Tibial nerve (tissue), 4 donors: ENCODE measurements around the gene PTPRG. TPM values are rescaled to one million over a fixed set of nuclear protein-coding genes. Genes with fewer than 3 reads are reported as not detected.

Experiments used
- DNase-seq, 2 donors: peaks; one replicate each; pipeline ENCODE4 v3.0.0-alpha.2; 2019; ENCODE audit warnings: low spot score in 2 of 2
- H3K27ac ChIP-seq, 4 donors: fragments of 200-600 bp; sonication (generic) in 3 of 4; one replicate each; pipeline ENCODE4 v1.5.1; 2017 to 2019; ENCODE audit warnings: mild to moderate bottlenecking in 1 of 4
- H3K27me3 ChIP-seq, 2 donors: fragments of 200-600 bp; sonication (generic) in 1 of 2; one replicate each; pipeline versions ENCODE4 v1.5.1 to v1.6.0; 2017 to 2019
- H3K36me3 ChIP-seq, 3 donors: fragments of 200-600 bp; sonication (generic); one replicate each; pipeline ENCODE4 v1.5.1; 2018 to 2019
- H3K4me1 ChIP-seq, 4 donors: fragments of 200-600 bp; sonication (generic) in 3 of 4; one replicate each; pipeline ENCODE4 v1.5.1; 2017 to 2019
- H3K4me3 ChIP-seq, 4 donors: fragments of 200-600 bp; sonication (generic) in 3 of 4; one replicate each; pipeline ENCODE4 v1.5.1; 2017 to 2019; ENCODE audit warnings: mild to moderate bottlenecking in 1 of 4, moderate library complexity in 1 of 4
- H3K9me3 ChIP-seq, 4 donors: fragments of 200-600 bp; sonication (generic) in 3 of 4; one replicate each; pipeline ENCODE4 v1.5.1; 2017 to 2019
- CTCF ChIP-seq, 5 experiments: fragments of 200-600 bp in 3 of 5; fragments of 450-650 bp in 2 of 5; sonication (generic) in 3 of 5; IDR thresholded peaks; one replicate each; pipeline ENCODE4 v1.5.1; 2016 to 2019; ENCODE audit warnings: antibody characterized with exemption in 5 of 5, mild to moderate bottlenecking in 3 of 5, moderate library complexity in 2 of 5
- EP300 ChIP-seq, 2 donors: sonication (generic); formaldehyde crosslinking; IDR thresholded peaks; one replicate each; pipeline ENCODE4 v1.6.1; 2017; ENCODE audit warnings: antibody characterized with exemption in 2 of 2, mild to moderate bottlenecking in 1 of 2
- POLR2A ChIP-seq, 2 donors: fragments of 450-650 bp; IDR thresholded peaks; one replicate each; pipeline ENCODE4 v1.6.1; 2017; ENCODE audit warnings: antibody characterized with exemption in 2 of 2, mild to moderate bottlenecking in 2 of 2, moderate library complexity in 2 of 2
- whole genome bisulfite sequencing, 2 donors: methylation state at CpG; one replicate each; pipeline ENCODE4 v1.1.5; 2018; 5-methylcytosine and 5-hydroxymethylcytosine counted together
- total RNA-seq, 4 donors: library from RNA; depleted of rRNA; stranded (reverse); fragments of >200 nt; gene quantifications; one replicate each; pipeline ENCODE4 v1.1.0, GENCODE V29; 2016

The PTPRG gene
- total RNA-seq, 4 donors from 2014 or later, result 112 to 174 (median 121) TPM

- Histone ChIP-seq H3K27me3 (no peaks in the 10 kb centered on the region), H3K4me3 (no peak overlapping the region), H3K4me1 (peaks cover 0 to 23% (median 0%) of the 10 kb centered on the region in 4 donors), H3K9me3 (no peaks in the 10 kb centered on the region), H3K36me3 (no peaks in the 10 kb centered on the region), H3K27ac (peak overlapping the region in 1 of 4 donors; percentile 74)
- WGBS, 2 donors, result 83 to 85% methylated on average over 1 of the region's 1 CpG
- DNase-seq, result no peak
- TF ChIP-seq CTCF (IDR thresholded peaks at IDR 0.05) (no peak), POLR2A (IDR thresholded peaks at IDR 0.05) (no peak)
Measured at GRCh38 chr3:62096521-62096920, 535.1 kb downstream of the PTPRG start.

DNA sequence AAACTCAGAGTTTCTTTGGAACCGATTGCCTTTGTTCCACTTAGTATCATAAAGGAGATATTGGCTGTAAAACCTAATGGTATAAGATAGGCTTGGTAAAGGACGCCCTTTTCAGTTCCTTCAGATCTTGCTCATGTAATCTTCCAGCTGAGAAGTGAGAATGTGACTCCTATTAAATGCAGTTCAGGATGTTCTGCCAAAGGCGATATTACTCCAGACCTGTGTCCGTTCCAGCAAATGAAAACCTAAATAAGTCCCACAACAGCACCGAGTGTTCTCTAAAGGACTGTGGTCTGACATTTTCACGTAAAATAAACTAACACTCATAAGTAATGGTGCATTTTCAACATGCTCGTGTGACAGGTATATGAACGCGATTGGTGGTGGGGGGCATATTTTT, 535.8 kb downstream of the PTPRG start:
- TF ChIP-seq CTCF (IDR thresholded peaks at IDR 0.05) (no peak), POLR2A (IDR thresholded peaks at IDR 0.05) (no peak), EP300 (IDR thresholded peaks at IDR 0.05) (peak in 1 of 2 donors; percentile 84)
- Histone ChIP-seq H3K4me1 (peaks cover 0 to 29% (median 0%) of the 10 kb centered on the region in 4 donors), H3K4me3 (no peak overlapping the region), H3K9me3 (no peaks in the 10 kb centered on the region), H3K36me3 (no peaks in the 10 kb centered on the region), H3K27ac (peak overlapping the region in 2 of 4 donors; percentile 4 to 74), H3K27me3 (no peaks in the 10 kb centered on the region)
- WGBS, 2 donors, result 82 to 87% methylated on average over 9 of the region's 9 CpGs
- DNase-seq, result peak in 1 of 2 donors; percentile 63

DNA sequence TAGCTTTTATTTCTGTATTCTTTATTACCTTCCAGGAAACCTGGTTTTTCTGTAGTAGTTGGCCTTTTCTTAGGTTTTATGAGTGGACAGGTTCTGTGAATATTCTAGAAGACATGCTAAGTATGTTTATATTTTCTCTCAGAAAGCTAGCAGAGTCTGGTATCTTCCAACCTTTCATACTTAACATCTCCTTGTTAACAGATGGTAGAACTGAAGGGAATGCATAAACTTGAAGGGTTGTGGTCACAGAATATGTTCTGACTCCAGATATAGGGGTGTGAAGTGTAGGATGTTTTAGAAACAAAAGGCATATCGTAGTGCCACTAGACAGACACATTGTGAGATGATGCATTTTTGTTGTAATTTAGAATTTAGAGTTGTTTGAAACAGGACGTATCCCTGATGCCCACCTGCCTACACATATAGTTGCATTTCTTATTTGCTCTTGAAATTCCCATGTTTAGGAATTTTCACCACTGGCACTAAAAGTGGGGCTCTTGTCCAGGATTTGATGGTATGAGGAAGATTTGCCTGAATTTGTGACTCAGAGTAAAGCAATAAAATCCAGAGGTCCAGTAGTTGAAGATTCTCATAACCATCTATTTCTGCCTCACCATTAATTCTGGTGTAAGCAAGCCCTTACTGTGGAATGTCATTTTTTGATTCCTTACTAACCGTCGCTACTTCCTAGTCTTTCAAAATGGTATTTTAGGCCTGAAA, 537.4 kb downstream of the PTPRG start:
- peaks cover 0 to 29% (median 0%) of the 10 kb centered on the region in 4 donors for H3K4me1 ChIP-seq
- TF ChIP-seq EP300 (IDR thresholded peaks at IDR 0.05), result no peak

DNA sequence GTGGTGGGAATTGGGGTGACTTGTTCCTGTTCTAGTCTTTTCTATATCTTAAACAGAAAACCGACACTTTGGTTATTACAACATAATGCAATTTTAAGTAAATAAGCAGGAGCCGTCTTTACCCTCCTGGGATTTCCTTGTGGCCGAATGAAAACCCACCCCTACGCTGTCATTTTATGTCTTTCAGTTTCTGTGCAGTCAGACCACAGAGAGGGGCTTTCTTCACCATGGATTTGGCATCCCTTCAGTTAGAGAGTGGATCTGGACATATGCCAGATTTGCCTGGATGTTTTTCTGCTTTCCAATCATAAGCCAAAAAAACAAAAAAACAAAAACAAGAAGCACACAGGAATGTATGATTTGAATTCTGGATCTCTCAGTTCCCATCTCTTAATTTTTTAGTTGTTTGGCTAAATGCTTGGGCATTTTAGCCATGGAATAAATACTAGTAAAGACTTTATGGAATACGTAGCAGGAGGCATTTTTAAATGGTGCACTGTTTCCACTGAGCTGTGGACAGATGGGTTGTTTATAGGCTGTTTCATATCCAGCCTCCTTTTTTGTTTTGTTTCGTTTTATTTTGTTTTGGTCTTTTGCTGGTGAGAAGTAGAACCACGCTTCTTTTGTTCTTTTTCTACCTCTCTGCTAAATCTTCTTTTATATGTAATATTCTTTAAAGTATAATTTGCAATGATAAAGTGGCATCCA, 539.1 kb downstream of the PTPRG start:
- no peak for TF ChIP-seq EP300 (IDR thresholded peaks at IDR 0.05)
- no peak for TF ChIP-seq CTCF (IDR thresholded peaks at IDR 0.05)
- no peak for TF ChIP-seq POLR2A (IDR thresholded peaks at IDR 0.05)
- Histone ChIP-seq H3K27me3 (no peaks in the 10 kb centered on the region), H3K9me3 (no peaks in the 10 kb centered on the region), H3K4me3 (no peak overlapping the region), H3K4me1 (peaks cover 0 to 29% (median 0%) of the 10 kb centered on the region in 4 donors), H3K27ac (peak overlapping the region in 2 of 4 donors; percentile 26 to 46), H3K36me3 (no peaks in the 10 kb centered on the region)
- 32 to 40% methylated on average over 7 of the region's 7 CpGs for WGBS, 2 donors
- no peak for DNase-seq

More for the DNA sequence above, 537.4 kb downstream of the PTPRG start:
- no peak for DNase-seq
- Histone ChIP-seq H3K4me3 (no peak overlapping the region), H3K36me3 (no peaks in the 10 kb centered on the region), H3K27me3 (no peaks in the 10 kb centered on the region), H3K9me3 (no peaks in the 10 kb centered on the region), H3K27ac (no peak overlapping the region)
- 88 to 93% methylated on average over 4 of the region's 4 CpGs for WGBS, 2 donors

- WGBS, 2 donors, result 54 to 59% methylated on average over 1 of the region's 1 CpG
- TF ChIP-seq CTCF (IDR thresholded peaks at IDR 0.05) (no peak), EP300 (IDR thresholded peaks at IDR 0.05) (peak in 1 of 2 donors; percentile 40), POLR2A (IDR thresholded peaks at IDR 0.05) (no peak)
Measured at GRCh38 chr3:62101488-62101887, 540.1 kb downstream of the PTPRG start.

More at GRCh38 chr3:62101488-62101887, 540.1 kb downstream of the PTPRG start:
- Histone ChIP-seq H3K9me3 (no peaks in the 10 kb centered on the region), H3K36me3 (no peaks in the 10 kb centered on the region), H3K4me1 (peaks cover 0 to 27% (median 0%) of the 10 kb centered on the region in 4 donors), H3K4me3 (no peak overlapping the region), H3K27me3 (no peaks in the 10 kb centered on the region), H3K27ac (peak overlapping the region in 2 of 4 donors; percentile 46 to 57)
- DNase-seq, result peak in 1 of 2 donors; percentile 35
